ENCODE results near the gene ABHD16B. TPM values are rescaled to one million over a fixed set of nuclear protein-coding genes. Genes with fewer than 3 reads are reported as not detected.
"Not testable (repeated sequence)": the region's sequence is repeated elsewhere in the genome, so short reads cannot be mapped to it uniquely, and the experiment has no call there.

The ABHD16B gene
- total RNA-seq, 4 donors from 2014 or later = not detected

DNA sequence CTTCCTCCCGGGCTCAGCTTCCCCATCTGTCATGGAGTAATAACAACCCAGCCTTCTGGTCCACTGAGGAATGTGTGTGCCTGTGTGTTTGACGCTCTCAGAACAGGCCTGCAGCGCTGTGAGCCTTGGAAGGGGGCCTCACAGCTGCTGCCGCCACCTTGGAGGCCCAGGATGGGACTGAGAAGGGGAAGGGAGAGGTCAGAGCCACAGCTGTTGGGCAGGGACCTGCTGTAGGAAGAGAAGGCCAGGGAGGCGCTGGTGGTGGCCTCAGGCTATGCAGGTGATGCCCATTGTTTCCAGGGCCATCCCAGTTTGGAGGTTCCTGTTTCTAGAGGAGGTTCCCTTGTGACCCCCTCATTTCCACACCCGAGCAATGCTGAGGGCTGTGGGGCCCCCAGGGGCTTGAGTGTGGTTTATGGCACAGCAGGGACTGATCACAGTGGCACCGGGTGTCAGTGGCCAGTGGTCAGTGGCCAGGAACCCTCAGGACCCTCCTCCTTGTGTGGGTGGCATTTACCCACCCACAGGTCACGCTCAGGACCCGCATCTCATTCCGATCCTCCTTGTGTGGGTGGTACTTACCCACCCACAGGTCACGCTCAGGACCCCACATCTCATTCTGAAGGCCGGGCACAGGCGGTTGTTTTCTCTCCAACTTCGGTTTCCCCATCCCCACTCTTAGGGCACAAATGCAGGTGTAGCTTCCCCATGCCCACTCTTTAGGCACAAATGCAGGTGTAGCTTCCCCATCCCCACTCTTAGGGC lies 17.8 kb downstream of the ABHD16B start:
- H3K27ac ChIP-seq = no peak overlapping the region
- no peaks in the 10 kb centered on the region for H3K27me3 ChIP-seq
- no peak for DNase-seq
- no peaks in the 10 kb centered on the region for H3K9me3 ChIP-seq
- 90 to 95% methylated on average over 8 to 13 of the region's 14 CpGs for WGBS, 2 donors
- H3K4me1 ChIP-seq = peaks cover 0 to 9% (median 0%) of the 10 kb centered on the region in 3 donors
- H3K4me3 ChIP-seq = no peak overlapping the region
- intact Hi-C loops (cut with DNase I) = no loop called here
- H3K36me3 ChIP-seq = peaks cover 38 to 94% (median 62%) of the 10 kb centered on the region in 3 donors
- no peak for TF ChIP-seq POLR2A (IDR thresholded peaks at IDR 0.05)
- TF ChIP-seq CTCF (IDR thresholded peaks at IDR 0.05) = no peak

DNA sequence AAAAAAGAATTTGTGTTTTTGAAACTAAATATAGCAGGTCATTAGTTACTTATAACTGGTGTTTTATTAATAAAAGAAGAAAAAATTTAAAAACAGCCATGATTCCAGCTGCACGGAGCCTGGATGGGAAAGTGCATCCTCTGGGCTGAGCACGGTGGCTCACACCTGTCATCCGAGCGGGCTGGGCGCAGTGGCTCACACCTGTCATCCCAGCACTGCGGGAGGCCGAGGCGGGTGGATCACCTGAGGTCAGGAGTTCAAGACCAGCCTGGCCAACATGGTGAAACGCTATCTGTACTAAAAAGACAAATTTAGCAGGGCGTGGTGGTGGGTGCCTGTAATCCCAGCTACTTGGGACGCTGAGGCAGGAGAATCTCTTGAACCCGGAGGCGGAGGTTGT lies 19.6 kb downstream of the ABHD16B start:
- Histone ChIP-seq H3K4me1 (peaks cover 6 to 28% (median 9%) of the 10 kb centered on the region in 3 donors), H3K36me3 (peaks cover 30 to 94% (median 54%) of the 10 kb centered on the region in 3 donors)
- WGBS, 2 donors = 93 to 95% methylated on average over 11 to 12 of the region's 13 CpGs
- H3K9me3 ChIP-seq; H3K27me3 ChIP-seq; H3K4me3 ChIP-seq; DNase-seq; intact Hi-C loops (cut with DNase I); H3K27ac ChIP-seq: not testable (repeated sequence)

GRCh38 chr20:63881451-63882226 lies 20.3 kb downstream of the ABHD16B start:
- intact Hi-C loops (cut with DNase I) = no loop called here
- no peak for DNase-seq
- H3K36me3 ChIP-seq = peaks cover 25 to 94% (median 46%) of the 10 kb centered on the region in 3 donors
- no peak overlapping the region for H3K27ac ChIP-seq
- H3K27me3 ChIP-seq = no peaks in the 10 kb centered on the region
- peaks cover 7 to 31% (median 10%) of the 10 kb centered on the region in 3 donors for H3K4me1 ChIP-seq
- H3K4me3 ChIP-seq = no peak overlapping the region
- 80 to 92% methylated on average over 3 to 9 of the region's 19 CpGs for WGBS, 2 donors
- no peak for TF ChIP-seq CTCF (IDR thresholded peaks at IDR 0.05)
- TF ChIP-seq POLR2A (IDR thresholded peaks at IDR 0.05) = no peak
- H3K9me3 ChIP-seq = no peaks in the 10 kb centered on the region

- DNase-seq = no peak
- Histone ChIP-seq H3K9me3 (no peaks in the 10 kb centered on the region), H3K36me3 (peaks cover 16 to 94% (median 52%) of the 10 kb centered on the region in 3 donors), H3K4me1 (peaks cover 7 to 39% (median 10%) of the 10 kb centered on the region in 3 donors), H3K27me3 (no peaks in the 10 kb centered on the region), H3K4me3 (no peak overlapping the region), H3K27ac (no peak overlapping the region)
- intact Hi-C loops (cut with DNase I) = no loop called here
- TF ChIP-seq CTCF (IDR thresholded peaks at IDR 0.05) (no peak), POLR2A (IDR thresholded peaks at IDR 0.05) (no peak)
- 86 to 90% methylated on average over 2 to 18 of the region's 28 CpGs for WGBS, 2 donors
These were observed 21.2 kb downstream of the ABHD16B start for GRCh38 chr20:63882257-63883200.

GRCh38 chr20:63883201-63883593 lies 21.9 kb downstream of the ABHD16B start:
- DNase-seq = no peak

More at GRCh38 chr20:63883201-63883593, 21.9 kb downstream of the ABHD16B start:
- Histone ChIP-seq H3K27ac (no peak overlapping the region), H3K36me3 (peaks cover 16 to 94% (median 51%) of the 10 kb centered on the region in 3 donors), H3K9me3 (no peaks in the 10 kb centered on the region), H3K4me1 (peaks cover 8 to 46% (median 10%) of the 10 kb centered on the region in 3 donors), H3K4me3 (no peak overlapping the region), H3K27me3 (no peaks in the 10 kb centered on the region)
- intact Hi-C loops (cut with DNase I) = no loop called here
- no peak for TF ChIP-seq POLR2A (IDR thresholded peaks at IDR 0.05)
- TF ChIP-seq CTCF (IDR thresholded peaks at IDR 0.05) = no peak
- WGBS, 2 donors = 92 to 100% methylated on average over 1 to 2 of the region's 6 CpGs
